ENCODE measurements around the gene GDF10.

The GDF10 gene

GRCh38 chr10:47334466-47335295, 34.7 kb downstream of the GDF10 start:
- DNase-seq (ENCODE audit: low spot score): no peak

- DNase-seq (ENCODE audit: low spot score): no peak
Observed at GRCh38 chr10:47335906-47336305, 35.9 kb downstream of the GDF10 start.

- DNase-seq (ENCODE audit: low spot score): no peak
Observed at GRCh38 chr10:47336387-47337134, 36.6 kb downstream of the GDF10 start.

GRCh38 chr10:47337310-47337709, 37.3 kb downstream of the GDF10 start:
- no peak for DNase-seq (ENCODE audit: low spot score)

GRCh38 chr10:47339186-47339735, 39.3 kb downstream of the GDF10 start:
- DNase-seq (ENCODE audit: low spot score): no peak

- DNase-seq (ENCODE audit: low spot score): no peak
Observed at GRCh38 chr10:47339759-47340607, 40.0 kb downstream of the GDF10 start.

GRCh38 chr10:47340608-47341170, 40.7 kb downstream of the GDF10 start:
- DNase-seq (ENCODE audit: low spot score): no peak

- no peak for DNase-seq (ENCODE audit: low spot score)
Observed at GRCh38 chr10:47344996-47345870, 45.2 kb downstream of the GDF10 start.

GRCh38 chr10:47346581-47347302, 46.7 kb downstream of the GDF10 start:
- no peak for DNase-seq (ENCODE audit: low spot score)

GRCh38 chr10:47347303-47347675, 47.3 kb downstream of the GDF10 start:
- DNase-seq (ENCODE audit: low spot score): no peak

- no peak for DNase-seq (ENCODE audit: low spot score)
Observed at GRCh38 chr10:47348138-47348651, 48.2 kb downstream of the GDF10 start, which contains the start of gene RBP3. Gene RBP3 (plus strand): TSS chr10:47348363. CDS start chr10:47348485, 122 bp downstream.

- no peak for DNase-seq (ENCODE audit: low spot score)
Observed at GRCh38 chr10:47348661-47349470, 48.9 kb downstream of the GDF10 start.

- no peak for DNase-seq (ENCODE audit: low spot score)
Observed at GRCh38 chr10:47349516-47349915, 49.5 kb downstream of the GDF10 start.

- DNase-seq (ENCODE audit: low spot score): no peak
Observed at GRCh38 chr10:47349941-47350371, 50.0 kb downstream of the GDF10 start.

- no peak for DNase-seq (ENCODE audit: low spot score)
Observed at GRCh38 chr10:47350671-47351640, 51.0 kb downstream of the GDF10 start.

GRCh38 chr10:47351899-47352815, 52.2 kb downstream of the GDF10 start:
- DNase-seq (ENCODE audit: low spot score): no peak

All from putamen (tissue), 1 donor.